ENCODE data around the gene SLC6A8.

The SLC6A8 gene

GRCh38 chrX:153650959-153651358, 36.8 kb upstream of the SLC6A8 start:
- no peaks in the 10 kb centered on the region for H3K79me2 ChIP-seq (ENCODE audit: insufficient read depth, low read length)
- H3K36me3 ChIP-seq (ENCODE audit: insufficient read depth, low read length): no peaks in the 10 kb centered on the region
- H2AFZ ChIP-seq (ENCODE audit: low read length): no peak overlapping the region
- H3K27me3 ChIP-seq (ENCODE audit: insufficient read depth, low read length, poor library complexity, severe bottlenecking): no peaks in the 10 kb centered on the region
- no peak overlapping the region for H3K4me2 ChIP-seq (ENCODE audit: low read depth, low read length, poor library complexity, severe bottlenecking)
- H4K20me1 ChIP-seq (ENCODE audit: insufficient read depth, low read length, poor library complexity, severe bottlenecking): no peaks in the 10 kb centered on the region
- H3K9ac ChIP-seq (ENCODE audit: low read depth, low read length, poor library complexity, severe bottlenecking): no peak overlapping the region
- no peaks in the 10 kb centered on the region for H3K9me3 ChIP-seq (ENCODE audit: insufficient read depth, low read depth, low read length)
- no peak for TF ChIP-seq EZH2phosphoT487 (IDR thresholded peaks at IDR 0.05; ENCODE audit: borderline replicate concordance)
- TF ChIP-seq, protein P1, sequence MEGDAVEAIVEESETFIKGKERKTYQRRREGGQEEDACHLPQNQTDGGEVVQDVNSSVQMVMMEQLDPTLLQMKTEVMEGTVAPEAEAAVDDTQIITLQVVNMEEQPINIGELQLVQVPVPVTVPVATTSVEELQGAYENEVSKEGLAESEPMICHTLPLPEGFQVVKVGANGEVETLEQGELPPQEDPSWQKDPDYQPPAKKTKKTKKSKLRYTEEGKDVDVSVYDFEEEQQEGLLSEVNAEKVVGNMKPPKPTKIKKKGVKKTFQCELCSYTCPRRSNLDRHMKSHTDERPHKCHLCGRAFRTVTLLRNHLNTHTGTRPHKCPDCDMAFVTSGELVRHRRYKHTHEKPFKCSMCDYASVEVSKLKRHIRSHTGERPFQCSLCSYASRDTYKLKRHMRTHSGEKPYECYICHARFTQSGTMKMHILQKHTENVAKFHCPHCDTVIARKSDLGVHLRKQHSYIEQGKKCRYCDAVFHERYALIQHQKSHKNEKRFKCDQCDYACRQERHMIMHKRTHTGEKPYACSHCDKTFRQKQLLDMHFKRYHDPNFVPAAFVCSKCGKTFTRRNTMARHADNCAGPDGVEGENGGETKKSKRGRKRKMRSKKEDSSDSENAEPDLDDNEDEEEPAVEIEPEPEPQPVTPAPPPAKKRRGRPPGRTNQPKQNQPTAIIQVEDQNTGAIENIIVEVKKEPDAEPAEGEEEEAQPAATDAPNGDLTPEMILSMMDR (conservative IDR thresholded peaks at IDR 0.05; ENCODE audit: low read length): no peak
- H3K4me3 ChIP-seq (ENCODE audit: low read length, poor library complexity, severe bottlenecking): no peak overlapping the region
- no peaks in the 10 kb centered on the region for H3K9me2 ChIP-seq (replicated peaks; ENCODE audit: low read depth, low read length)
- H3K4me1 ChIP-seq (ENCODE audit: insufficient read depth, low read length, poor library complexity, severe bottlenecking): no peaks in the 10 kb centered on the region
- H3F3A ChIP-seq (ENCODE audit: low read depth): no peaks in the 10 kb centered on the region

DNA sequence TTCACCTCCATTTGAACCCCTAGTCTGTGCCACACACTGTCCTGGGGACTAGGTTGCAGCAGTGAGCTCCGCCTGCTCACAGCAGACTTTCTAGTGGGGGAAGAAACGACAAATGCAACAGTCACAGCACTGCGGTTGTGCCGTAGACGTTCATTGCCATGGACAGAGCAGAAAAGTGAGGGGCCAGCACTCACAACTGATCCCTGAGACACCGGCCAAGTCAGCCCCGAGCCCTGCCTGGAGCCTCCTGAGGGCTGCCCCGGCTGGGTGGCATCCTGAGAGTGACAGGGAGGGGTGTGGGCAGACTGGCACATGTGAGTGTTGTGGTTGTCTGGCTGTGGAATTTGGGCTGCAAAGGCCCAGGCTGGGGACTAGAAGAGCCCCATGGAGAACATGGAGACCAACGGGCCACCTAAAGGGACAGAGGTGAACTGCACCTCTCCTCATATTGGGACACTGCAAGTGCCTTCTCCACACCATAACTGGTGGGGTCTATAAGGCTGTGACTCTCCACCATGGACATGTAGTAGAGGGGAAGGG, 36.1 kb upstream of the SLC6A8 start:
- H3K4me3 ChIP-seq (ENCODE audit: low read length, poor library complexity, severe bottlenecking): no peak overlapping the region
- H2AFZ ChIP-seq (ENCODE audit: low read length): no peak overlapping the region
- no peaks in the 10 kb centered on the region for H3F3A ChIP-seq (ENCODE audit: low read depth)
- TF ChIP-seq, protein P1 (conservative IDR thresholded peaks at IDR 0.05; ENCODE audit: low read length): peak; percentile 51
- no peak for TF ChIP-seq EZH2phosphoT487 (IDR thresholded peaks at IDR 0.05; ENCODE audit: borderline replicate concordance)
- H3K9me2 ChIP-seq (replicated peaks; ENCODE audit: low read depth, low read length): no peaks in the 10 kb centered on the region
- no peaks in the 10 kb centered on the region for H4K20me1 ChIP-seq (ENCODE audit: insufficient read depth, low read length, poor library complexity, severe bottlenecking)
- H3K4me1 ChIP-seq (ENCODE audit: insufficient read depth, low read length, poor library complexity, severe bottlenecking): no peaks in the 10 kb centered on the region
- no peaks in the 10 kb centered on the region for H3K27me3 ChIP-seq (ENCODE audit: insufficient read depth, low read length, poor library complexity, severe bottlenecking)
- no peaks in the 10 kb centered on the region for H3K36me3 ChIP-seq (ENCODE audit: insufficient read depth, low read length)
- no peak overlapping the region for H3K9ac ChIP-seq (ENCODE audit: low read depth, low read length, poor library complexity, severe bottlenecking)
- H3K79me2 ChIP-seq (ENCODE audit: insufficient read depth, low read length): no peaks in the 10 kb centered on the region
- no peaks in the 10 kb centered on the region for H3K9me3 ChIP-seq (ENCODE audit: insufficient read depth, low read depth, low read length)
- H3K4me2 ChIP-seq (ENCODE audit: low read depth, low read length, poor library complexity, severe bottlenecking): no peak overlapping the region

DNA sequence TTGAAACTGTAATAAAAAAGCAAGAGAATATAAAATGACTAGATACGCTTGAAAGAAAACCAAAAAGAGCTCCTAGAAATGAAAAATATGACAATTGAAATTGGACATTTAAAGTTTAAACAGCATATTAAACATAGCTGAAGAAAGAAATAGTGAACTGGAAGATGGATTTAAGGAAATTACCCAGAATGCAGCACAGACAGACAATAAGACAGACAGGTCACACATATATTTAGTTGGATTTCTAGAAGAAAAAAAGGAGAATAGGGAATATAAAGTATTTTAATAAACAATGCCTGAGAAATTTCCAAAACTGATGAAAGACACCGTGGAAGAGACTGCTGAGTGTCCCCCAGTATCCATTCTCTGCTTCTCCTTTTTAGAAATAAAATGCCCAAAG, 34.2 kb upstream of the SLC6A8 start:
- H3K9ac ChIP-seq (ENCODE audit: low read depth, low read length, poor library complexity, severe bottlenecking): no peak overlapping the region
- no peaks in the 10 kb centered on the region for H4K20me1 ChIP-seq (ENCODE audit: insufficient read depth, low read length, poor library complexity, severe bottlenecking)
- H3K4me1 ChIP-seq (ENCODE audit: insufficient read depth, low read length, poor library complexity, severe bottlenecking): no peaks in the 10 kb centered on the region
- H2AFZ ChIP-seq (ENCODE audit: low read length): no peak overlapping the region
- H3F3A ChIP-seq (ENCODE audit: low read depth): no peaks in the 10 kb centered on the region
- no peaks in the 10 kb centered on the region for H3K9me3 ChIP-seq (ENCODE audit: insufficient read depth, low read depth, low read length)
- TF ChIP-seq, protein P1 (conservative IDR thresholded peaks at IDR 0.05; ENCODE audit: low read length): no peak
- no peak for TF ChIP-seq EZH2phosphoT487 (IDR thresholded peaks at IDR 0.05; ENCODE audit: borderline replicate concordance)
- no peak overlapping the region for H3K4me3 ChIP-seq (ENCODE audit: low read length, poor library complexity, severe bottlenecking)
- H3K9me2 ChIP-seq (replicated peaks; ENCODE audit: low read depth, low read length): no peaks in the 10 kb centered on the region
- H3K4me2 ChIP-seq (ENCODE audit: low read depth, low read length, poor library complexity, severe bottlenecking): no peak overlapping the region
- no peaks in the 10 kb centered on the region for H3K27me3 ChIP-seq (ENCODE audit: insufficient read depth, low read length, poor library complexity, severe bottlenecking)
- H3K79me2 ChIP-seq (ENCODE audit: insufficient read depth, low read length): no peaks in the 10 kb centered on the region
- no peaks in the 10 kb centered on the region for H3K36me3 ChIP-seq (ENCODE audit: insufficient read depth, low read length)

Measured in Loucy (cell line).